ENCODE measurements around the gene SOX6. TPM values are rescaled to one million over a fixed set of nuclear protein-coding genes. Genes with fewer than 3 reads are reported as not detected.

The SOX6 gene
- total RNA-seq, 1 donor from 2014 or later, result 13.2 TPM

GRCh38 chr11:15955595-15955994 is 400.8 kb downstream of the SOX6 start:
- peaks cover 5% of the 10 kb centered on the region for H3K4me1 Mint-ChIP-seq (ENCODE audit: low read depth, unreplicated experiment)

DNA sequence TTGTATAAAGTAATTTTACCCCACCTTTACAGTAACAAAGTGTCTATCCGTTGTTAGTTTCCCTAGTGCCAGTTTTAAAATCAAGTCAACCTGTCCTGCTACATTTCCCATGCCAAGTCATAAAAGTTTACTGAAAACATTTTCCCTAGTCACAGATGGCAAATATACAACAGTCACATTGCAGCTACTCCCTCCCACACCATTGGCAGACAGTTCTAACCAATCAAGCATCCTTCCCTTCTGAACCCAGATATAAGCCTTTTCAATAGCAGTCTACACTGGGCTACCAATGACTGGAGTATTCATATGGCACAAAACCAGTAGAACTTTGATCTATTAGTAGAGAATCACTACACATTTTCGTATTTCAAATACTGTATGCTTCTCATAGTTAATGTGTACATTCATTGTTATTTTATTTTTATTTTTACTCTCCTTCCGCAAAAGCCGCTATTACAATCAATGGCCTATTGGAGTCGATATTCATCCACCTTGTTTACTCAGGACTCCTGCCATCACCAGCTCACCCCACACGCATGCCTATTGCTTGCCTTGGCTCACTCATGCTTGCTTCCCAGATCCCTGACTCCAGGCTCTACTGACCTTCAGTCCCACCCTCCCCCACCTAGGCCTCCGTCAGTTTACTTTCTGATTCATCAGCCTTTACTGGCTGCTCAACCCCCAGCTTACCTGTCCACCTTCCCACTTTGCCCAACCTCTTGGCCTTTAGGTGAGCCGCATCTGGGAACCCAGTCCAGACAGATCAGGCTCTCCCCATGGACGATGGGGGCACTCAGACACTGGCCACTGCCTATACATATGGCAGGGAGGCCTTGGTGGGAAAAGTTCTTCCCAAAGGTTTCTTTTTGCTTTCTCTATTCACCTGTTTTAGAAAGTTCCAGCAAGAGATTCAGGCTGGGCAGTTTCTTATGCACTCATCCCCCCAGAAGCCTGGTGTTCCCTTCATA is 408.4 kb downstream of the SOX6 start:
- no peak for TF ChIP-seq EZH2 (IDR thresholded peaks at IDR 0.05; ENCODE audit: insufficient read depth, low read length)
- TF ChIP-seq, protein P1, sequence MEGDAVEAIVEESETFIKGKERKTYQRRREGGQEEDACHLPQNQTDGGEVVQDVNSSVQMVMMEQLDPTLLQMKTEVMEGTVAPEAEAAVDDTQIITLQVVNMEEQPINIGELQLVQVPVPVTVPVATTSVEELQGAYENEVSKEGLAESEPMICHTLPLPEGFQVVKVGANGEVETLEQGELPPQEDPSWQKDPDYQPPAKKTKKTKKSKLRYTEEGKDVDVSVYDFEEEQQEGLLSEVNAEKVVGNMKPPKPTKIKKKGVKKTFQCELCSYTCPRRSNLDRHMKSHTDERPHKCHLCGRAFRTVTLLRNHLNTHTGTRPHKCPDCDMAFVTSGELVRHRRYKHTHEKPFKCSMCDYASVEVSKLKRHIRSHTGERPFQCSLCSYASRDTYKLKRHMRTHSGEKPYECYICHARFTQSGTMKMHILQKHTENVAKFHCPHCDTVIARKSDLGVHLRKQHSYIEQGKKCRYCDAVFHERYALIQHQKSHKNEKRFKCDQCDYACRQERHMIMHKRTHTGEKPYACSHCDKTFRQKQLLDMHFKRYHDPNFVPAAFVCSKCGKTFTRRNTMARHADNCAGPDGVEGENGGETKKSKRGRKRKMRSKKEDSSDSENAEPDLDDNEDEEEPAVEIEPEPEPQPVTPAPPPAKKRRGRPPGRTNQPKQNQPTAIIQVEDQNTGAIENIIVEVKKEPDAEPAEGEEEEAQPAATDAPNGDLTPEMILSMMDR (IDR thresholded peaks at IDR 0.05; ENCODE audit: insufficient read depth, low read depth, low read length), result no peak
- H3K4me1 ChIP-seq (ENCODE audit: insufficient read depth, low read length), result no peaks in the 10 kb centered on the region
- Mint-ChIP-seq H3K27ac (ENCODE audit: unreplicated experiment) (no peak overlapping the region), H3K4me1 (ENCODE audit: low read depth, unreplicated experiment) (no peaks in the 10 kb centered on the region), H3K9me3 (ENCODE audit: unreplicated experiment) (peaks cover 16% of the 10 kb centered on the region), H3K4me3 (ENCODE audit: unreplicated experiment) (no peak overlapping the region), H3K27me3 (ENCODE audit: low read depth, unreplicated experiment) (no peaks in the 10 kb centered on the region), H3K36me3 (ENCODE audit: low read depth, unreplicated experiment) (no peaks in the 10 kb centered on the region)
- no peaks in the 10 kb centered on the region for H3K36me3 ChIP-seq (ENCODE audit: insufficient read depth, low read length)
- no peak overlapping the region for H3K27ac ChIP-seq (ENCODE audit: low read depth, low read length)
- DNase-seq (ENCODE audit: low read depth), result no peak
- H3K4me3 ChIP-seq (ENCODE audit: insufficient read depth, low read depth, low read length), result no peak overlapping the region
- FAIRE-seq, result no peak
- H3K9me3 ChIP-seq (ENCODE audit: insufficient read depth, low read depth, low read length), result no peaks in the 10 kb centered on the region
- no peaks in the 10 kb centered on the region for H4K20me1 ChIP-seq (ENCODE audit: insufficient read depth, low read length)
- H3K79me2 ChIP-seq (ENCODE audit: insufficient read depth, low read length), result no peaks in the 10 kb centered on the region
- no peak overlapping the region for H2AFZ ChIP-seq (ENCODE audit: low read depth, low read length)
- H3K9ac ChIP-seq (ENCODE audit: low read length), result no peak overlapping the region
- H3K27me3 ChIP-seq (ENCODE audit: insufficient read depth, low read length), result no peaks in the 10 kb centered on the region
- no peak overlapping the region for H3K4me2 ChIP-seq (ENCODE audit: low read length)

More at GRCh38 chr11:15955595-15955994, 400.8 kb downstream of the SOX6 start:
- no peaks in the 10 kb centered on the region for H3K36me3 Mint-ChIP-seq (ENCODE audit: low read depth, unreplicated experiment)
- Histone ChIP-seq H3K36me3 (ENCODE audit: insufficient read depth, low read length) (no peaks in the 10 kb centered on the region), H3K27ac (ENCODE audit: low read depth, low read length) (no peak overlapping the region), H4K20me1 (ENCODE audit: insufficient read depth, low read length) (no peaks in the 10 kb centered on the region), H3K9ac (ENCODE audit: low read length) (no peak overlapping the region), H3K27me3 (ENCODE audit: insufficient read depth, low read length) (no peaks in the 10 kb centered on the region), H3K4me2 (ENCODE audit: low read length) (no peak overlapping the region), H3K79me2 (ENCODE audit: insufficient read depth, low read length) (no peaks in the 10 kb centered on the region), H3K4me3 (ENCODE audit: insufficient read depth, low read depth, low read length) (no peak overlapping the region), H3K4me1 (ENCODE audit: insufficient read depth, low read length) (no peaks in the 10 kb centered on the region), H2AFZ (ENCODE audit: low read depth, low read length) (no peak overlapping the region), H3K9me3 (ENCODE audit: insufficient read depth, low read depth, low read length) (no peaks in the 10 kb centered on the region)
- DNase-seq (ENCODE audit: low read depth), result no peak
- H3K27me3 Mint-ChIP-seq (ENCODE audit: low read depth, unreplicated experiment), result no peaks in the 10 kb centered on the region
- no peak for FAIRE-seq
- no peak for TF ChIP-seq EZH2 (IDR thresholded peaks at IDR 0.05; ENCODE audit: insufficient read depth, low read length)
- TF ChIP-seq, protein P1 (IDR thresholded peaks at IDR 0.05; ENCODE audit: insufficient read depth, low read depth, low read length), result no peak
- H3K9me3 Mint-ChIP-seq (ENCODE audit: unreplicated experiment), result peaks cover 3% of the 10 kb centered on the region
- no peak overlapping the region for H3K4me3 Mint-ChIP-seq (ENCODE audit: unreplicated experiment)
- no peak overlapping the region for H3K27ac Mint-ChIP-seq (ENCODE audit: unreplicated experiment)

DNA sequence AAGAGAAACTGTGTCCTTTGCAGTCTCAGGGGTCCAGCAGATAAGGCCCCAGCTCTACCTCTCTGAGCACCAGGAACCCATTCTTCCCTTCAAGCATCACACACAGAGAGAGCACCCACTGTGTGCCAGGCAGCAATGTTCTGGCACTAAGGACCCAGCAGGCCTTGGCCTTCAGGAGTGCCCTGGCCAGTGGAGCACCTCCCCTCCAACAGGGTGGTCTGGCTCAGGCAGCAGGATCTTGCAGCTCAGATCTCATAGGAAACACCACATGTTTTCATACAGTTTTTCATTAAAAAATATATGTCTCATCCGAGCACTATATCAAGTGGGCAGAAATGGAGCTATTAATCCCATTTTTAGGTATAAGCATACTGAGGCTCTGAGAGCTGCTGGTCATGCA is 410.6 kb downstream of the SOX6 start:
- Histone ChIP-seq H3K4me2 (ENCODE audit: low read length) (no peak overlapping the region), H3K79me2 (ENCODE audit: insufficient read depth, low read length) (no peaks in the 10 kb centered on the region), H3K4me1 (ENCODE audit: insufficient read depth, low read length) (no peaks in the 10 kb centered on the region), H2AFZ (ENCODE audit: low read depth, low read length) (no peak overlapping the region), H3K36me3 (ENCODE audit: insufficient read depth, low read length) (no peaks in the 10 kb centered on the region), H3K4me3 (ENCODE audit: insufficient read depth, low read depth, low read length) (no peak overlapping the region), H3K27ac (ENCODE audit: low read depth, low read length) (no peak overlapping the region), H4K20me1 (ENCODE audit: insufficient read depth, low read length) (no peaks in the 10 kb centered on the region), H3K9me3 (ENCODE audit: insufficient read depth, low read depth, low read length) (no peaks in the 10 kb centered on the region), H3K27me3 (ENCODE audit: insufficient read depth, low read length) (no peaks in the 10 kb centered on the region), H3K9ac (ENCODE audit: low read length) (no peak overlapping the region)
- H3K4me3 Mint-ChIP-seq (ENCODE audit: unreplicated experiment), result no peak overlapping the region
- no peaks in the 10 kb centered on the region for H3K4me1 Mint-ChIP-seq (ENCODE audit: low read depth, unreplicated experiment)
- DNase-seq (ENCODE audit: low read depth) (no peak), FAIRE-seq (no peak)
- H3K27me3 Mint-ChIP-seq (ENCODE audit: low read depth, unreplicated experiment), result peaks cover 5% of the 10 kb centered on the region
- H3K27ac Mint-ChIP-seq (ENCODE audit: unreplicated experiment), result no peak overlapping the region
- TF ChIP-seq, protein P1 (IDR thresholded peaks at IDR 0.05; ENCODE audit: insufficient read depth, low read depth, low read length), result no peak
- H3K36me3 Mint-ChIP-seq (ENCODE audit: low read depth, unreplicated experiment), result peaks cover 2% of the 10 kb centered on the region
- H3K9me3 Mint-ChIP-seq (ENCODE audit: unreplicated experiment), result peaks cover 16% of the 10 kb centered on the region

Measured in astrocyte (in vitro differentiated cells and primary cell).